OCI-LY3 (cell line): Measurements from ENCODE around the gene ERP44.

Source experiments
- H2AFZ ChIP-seq: fragments of 200-600, 300-600 bp; shearing (Covaris generic); 2 replicates; pipeline ENCODE4 v1.6.0; 2014; ENCODE audit warnings: antibody characterized with exemption, low read depth, low read length
- H3K27ac ChIP-seq: fragments of 200-600, 300-600 bp; sonication (generic); 2 replicates; pipeline ENCODE4 v1.5.1; 2014; ENCODE audit warnings: mild to moderate bottlenecking, low read length, moderate library complexity, mixed read lengths
- H3K27me3 ChIP-seq: fragments of 200-600, 300-600 bp; sonication (generic); 2 replicates; pipeline ENCODE4 v1.6.1; 2014; ENCODE audit warnings: low read depth, low read length, mixed read lengths
- H3K36me3 ChIP-seq: fragments of 200-600, 300-600 bp; sonication (generic); replicated peaks from 2 replicates; pipeline ENCODE3; 2014; ENCODE audit warnings: low read depth, low read length, mixed read lengths
- H3K4me1 ChIP-seq: fragments of 300-600, 200-600 bp; sonication (generic); 2 replicates; pipeline ENCODE4 v1.6.1; 2014; ENCODE audit warnings: low read length, mixed read lengths
- H3K4me2 ChIP-seq: fragments of 200-600, 300-600 bp; sonication (generic); 2 replicates; pipeline ENCODE4 v1.6.1; 2014; ENCODE audit warnings: low read length, mixed read lengths
- H3K4me3 ChIP-seq: fragments of 300-600, 200-600 bp; sonication (generic); 2 replicates; pipeline ENCODE4 v1.5.1; 2014; ENCODE audit warnings: antibody characterized with exemption, mild to moderate bottlenecking, low read length, moderate library complexity
- H3K79me2 ChIP-seq: fragments of 300-600, 200-600 bp; shearing (Covaris generic); 2 replicates; pipeline ENCODE4 v1.6.1; 2014; ENCODE audit warnings: mild to moderate bottlenecking, low read length, mixed read lengths
- H3K9ac ChIP-seq: fragments of 300-600, 200-600 bp; shearing (Covaris generic); 2 replicates; pipeline ENCODE4 v1.6.0; 2014; ENCODE audit warnings: mild to moderate bottlenecking, low read length, moderate library complexity
- H3K9me3 ChIP-seq: fragments of 200-600, 300-600 bp; shearing (Covaris generic); 2 replicates; pipeline ENCODE4 v1.6.1; 2014; ENCODE audit warnings: low read length, mixed read lengths; ENCODE audit not compliant: insufficient read depth
- H4K20me1 ChIP-seq: fragments of 200-600, 300-600 bp; sonication (generic); 2 replicates; pipeline ENCODE4 v1.6.1; 2016; ENCODE audit warnings: low read length, mixed read lengths; ENCODE audit not compliant: insufficient read depth
- CTCF ChIP-seq: fragments of 200-600, 300-600 bp; sonication (generic); IDR thresholded peaks from 2 replicates; pipeline ENCODE4 v1.5.1; 2014; ENCODE audit warnings: antibody characterized with exemption, low read length, low read depth
- EZH2phosphoT487 ChIP-seq: fragments of 200-600 bp; shearing (Covaris generic); IDR thresholded peaks from 2 replicates; pipeline ENCODE4 v1.6.1; 2018; ENCODE audit warnings: antibody characterized with exemption, mixed run types, low read depth

The ERP44 gene

GRCh38 chr9:100117316-100117715 lies 18.5 kb upstream of the ERP44 start:
- H4K20me1 ChIP-seq, result no peaks in the 10 kb centered on the region
- no peak overlapping the region for H3K9ac ChIP-seq
- H3K79me2 ChIP-seq, result no peaks in the 10 kb centered on the region
- H2AFZ ChIP-seq, result no peak overlapping the region
- H3K9me3 ChIP-seq, result no peaks in the 10 kb centered on the region
- no peak overlapping the region for H3K27ac ChIP-seq
- H3K27me3 ChIP-seq, result no peaks in the 10 kb centered on the region
- TF ChIP-seq CTCF (no peak), EZH2phosphoT487 (no peak)
- no peaks in the 10 kb centered on the region for H3K4me1 ChIP-seq
- no peak overlapping the region for H3K4me3 ChIP-seq
- H3K4me2 ChIP-seq, result no peak overlapping the region
- H3K36me3 ChIP-seq, result peaks cover 3% of the 10 kb centered on the region

- Histone ChIP-seq H3K27ac (no peak overlapping the region), H3K27me3 (no peaks in the 10 kb centered on the region), H4K20me1 (no peaks in the 10 kb centered on the region), H3K4me2 (no peak overlapping the region), H3K4me3 (no peak overlapping the region), H3K4me1 (no peaks in the 10 kb centered on the region), H3K9me3 (no peaks in the 10 kb centered on the region), H3K9ac (no peak overlapping the region), H3K79me2 (no peaks in the 10 kb centered on the region), H2AFZ (no peak overlapping the region), H3K36me3 (no peaks in the 10 kb centered on the region)
- TF ChIP-seq EZH2phosphoT487, result no peak
- no peak for TF ChIP-seq CTCF
Measured at GRCh38 chr9:100112677-100113336, 14.0 kb upstream of the ERP44 start.

GRCh38 chr9:100111235-100111634 lies 12.4 kb upstream of the ERP44 start:
- no peak for TF ChIP-seq CTCF
- no peak for TF ChIP-seq EZH2phosphoT487
- H3K27ac ChIP-seq, result no peak overlapping the region
- no peaks in the 10 kb centered on the region for H3K4me1 ChIP-seq
- H2AFZ ChIP-seq, result no peak overlapping the region
- H4K20me1 ChIP-seq, result no peaks in the 10 kb centered on the region
- no peaks in the 10 kb centered on the region for H3K9me3 ChIP-seq
- H3K79me2 ChIP-seq, result no peaks in the 10 kb centered on the region
- peaks cover 12% of the 10 kb centered on the region for H3K36me3 ChIP-seq
- no peak overlapping the region for H3K9ac ChIP-seq
- no peaks in the 10 kb centered on the region for H3K27me3 ChIP-seq
- no peak overlapping the region for H3K4me3 ChIP-seq
- no peak overlapping the region for H3K4me2 ChIP-seq

- Histone ChIP-seq H3K4me2 (no peak overlapping the region), H3K4me3 (no peak overlapping the region), H3K27me3 (no peaks in the 10 kb centered on the region), H3K9me3 (no peaks in the 10 kb centered on the region), H3K9ac (no peak overlapping the region), H3K79me2 (no peaks in the 10 kb centered on the region), H3K36me3 (peaks cover 19% of the 10 kb centered on the region), H4K20me1 (no peaks in the 10 kb centered on the region), H3K27ac (no peak overlapping the region), H2AFZ (no peak overlapping the region), H3K4me1 (no peaks in the 10 kb centered on the region)
- TF ChIP-seq CTCF, result no peak
- TF ChIP-seq EZH2phosphoT487, result no peak
Measured at GRCh38 chr9:100108559-100108958, 9.8 kb upstream of the ERP44 start.
